WTC11 (cell line): ENCODE measurements around the gene DGKH. TPM values are rescaled to one million over a fixed set of nuclear protein-coding genes. Genes with fewer than 3 reads are reported as not detected.

Experiments used
- ATAC-seq: fragments of 200-7000 bp; cut with Tn5 transposase; 2 replicates; pipeline ENCODE4 v1.10.0; 2021; ENCODE audit warnings: mild to moderate bottlenecking, moderate library complexity
- CTCF ChIA-PET: fragments of 300-600 bp; sonication (Branson Sonifier 250); formaldehyde crosslinking; loops from one replicate; lab custom pipeline; 2021; ENCODE audit warnings: antibody characterized with exemption; lab: Charles Lee
- POLR2A ChIA-PET: fragments of 350-600 bp; sonication (Branson Sonifier 250); formaldehyde crosslinking; loops from one replicate; lab custom pipeline; 2021; ENCODE audit warnings: antibody characterized with exemption; lab: Charles Lee
- DNase-seq: peaks from one replicate; pipeline ENCODE4 v3.0.0; 2021; ENCODE audit warnings: low spot score
- H3K27ac Mint-ChIP-seq: 2 replicates; pipeline ENCODE4 v1.8.0; 2021; ENCODE audit warnings: mixed read lengths
- H3K27me3 Mint-ChIP-seq: 2 replicates; pipeline ENCODE4 v1.8.0; 2021; ENCODE audit warnings: low read depth, mild to moderate bottlenecking, moderate library complexity, mixed read lengths
- H3K36me3 Mint-ChIP-seq: 2 replicates; pipeline ENCODE4 v1.8.0; 2021; ENCODE audit warnings: mixed read lengths
- H3K4me1 Mint-ChIP-seq: 2 replicates; pipeline ENCODE4 v1.8.0; 2022; ENCODE audit warnings: mixed read lengths
- H3K4me3 Mint-ChIP-seq: 2 replicates; pipeline ENCODE4 v1.8.0; 2021; ENCODE audit warnings: mild to moderate bottlenecking, moderate library complexity, mixed read lengths
- H3K9me3 Mint-ChIP-seq: 2 replicates; pipeline ENCODE4 v1.8.0; 2021; ENCODE audit warnings: mixed read lengths
- ARID4B ChIP-seq: sonication (generic); formaldehyde crosslinking; IDR thresholded peaks from 2 replicates; pipeline ENCODE4 v1.8.0; 2023; ENCODE audit warnings: missing genetic modification reagents, mild to moderate bottlenecking, borderline replicate concordance
- CDX4 ChIP-seq: fragments of 250-450 bp; sonication (Bioruptor Pico); IDR thresholded peaks from 2 replicates; pipeline ENCODE4 v1.9.0; 2021; ENCODE audit warnings: moderate library complexity, mild to moderate bottlenecking, inconsistent platforms, borderline replicate concordance
- CTCF ChIP-seq: fragments of 200-600 bp; IDR thresholded peaks from 2 replicates; pipeline ENCODE4 v1.8.0; 2022; ENCODE audit warnings: antibody characterized with exemption
- ESRRA ChIP-seq: sonication (generic); formaldehyde crosslinking; IDR thresholded peaks from 2 replicates; pipeline ENCODE4 v1.8.1; 2022; ENCODE audit warnings: mild to moderate bottlenecking, missing genetic modification reagents, borderline replicate concordance
- FOXJ3 ChIP-seq: sonication (generic); formaldehyde crosslinking; IDR thresholded peaks from 2 replicates; pipeline ENCODE4 v1.9.0; 2021; ENCODE audit warnings: missing genetic modification reagents, mild to moderate bottlenecking, borderline replicate concordance
- JAZF1 ChIP-seq: fragments of 250-450 bp; sonication (Bioruptor Pico); IDR thresholded peaks from 2 replicates; pipeline ENCODE4 v1.9.0; 2021; ENCODE audit warnings: moderate library complexity, mild to moderate bottlenecking, inconsistent platforms
- JUN ChIP-seq: sonication (generic); formaldehyde crosslinking; IDR thresholded peaks from 2 replicates; pipeline ENCODE4 v1.8.0; 2023; ENCODE audit warnings: mild to moderate bottlenecking, missing genetic modification reagents
- MXD4 ChIP-seq: fragments of 250-450 bp; sonication (Bioruptor Pico); IDR thresholded peaks from 2 replicates; pipeline ENCODE4 v1.8.0; 2021; ENCODE audit warnings: mild to moderate bottlenecking, moderate library complexity, borderline replicate concordance
- NFE2L1 ChIP-seq: sonication (generic); formaldehyde crosslinking; IDR thresholded peaks from 2 replicates; pipeline ENCODE4 v1.8.1; 2023; ENCODE audit warnings: missing genetic modification reagents
- NR3C1 ChIP-seq: sonication (generic); formaldehyde crosslinking; conservative IDR thresholded peaks from 2 replicates; pipeline ENCODE4 v1.8.1; 2023; ENCODE audit warnings: low read depth, mild to moderate bottlenecking, missing genetic modification reagents
- RELA ChIP-seq: sonication (generic); formaldehyde crosslinking; IDR thresholded peaks from 2 replicates; pipeline ENCODE4 v1.8.1; 2022; ENCODE audit warnings: missing genetic modification reagents, mild to moderate bottlenecking, borderline replicate concordance
- SOX15 ChIP-seq: fragments of 250-450 bp; sonication (Bioruptor Pico); IDR thresholded peaks from 2 replicates; pipeline ENCODE4 v1.9.0; 2021; ENCODE audit warnings: mild to moderate bottlenecking
- TEAD4 ChIP-seq: sonication (generic); formaldehyde crosslinking; IDR thresholded peaks from 2 replicates; pipeline ENCODE4 v1.8.0; 2022; ENCODE audit warnings: mild to moderate bottlenecking, missing genetic modification reagents
- ZBTB21 ChIP-seq: sonication (generic); formaldehyde crosslinking; IDR thresholded peaks from 2 replicates; pipeline ENCODE4 v1.8.1; 2023; ENCODE audit warnings: mild to moderate bottlenecking, missing genetic modification reagents, borderline replicate concordance
- ZNF425 ChIP-seq: fragments of 250-450 bp; sonication (Bioruptor Pico); conservative IDR thresholded peaks from 2 replicates; pipeline ENCODE4 v1.9.0; 2021; ENCODE audit warnings: mild to moderate bottlenecking
- total RNA-seq: library from RNA; stranded (reverse); gene quantifications from 3 replicates; pipeline ENCODE4 v1.2.3, GENCODE V29; 2021

The DGKH gene
- total RNA-seq, 1 experiment from 2014 or later = 7.6 TPM

DNA sequence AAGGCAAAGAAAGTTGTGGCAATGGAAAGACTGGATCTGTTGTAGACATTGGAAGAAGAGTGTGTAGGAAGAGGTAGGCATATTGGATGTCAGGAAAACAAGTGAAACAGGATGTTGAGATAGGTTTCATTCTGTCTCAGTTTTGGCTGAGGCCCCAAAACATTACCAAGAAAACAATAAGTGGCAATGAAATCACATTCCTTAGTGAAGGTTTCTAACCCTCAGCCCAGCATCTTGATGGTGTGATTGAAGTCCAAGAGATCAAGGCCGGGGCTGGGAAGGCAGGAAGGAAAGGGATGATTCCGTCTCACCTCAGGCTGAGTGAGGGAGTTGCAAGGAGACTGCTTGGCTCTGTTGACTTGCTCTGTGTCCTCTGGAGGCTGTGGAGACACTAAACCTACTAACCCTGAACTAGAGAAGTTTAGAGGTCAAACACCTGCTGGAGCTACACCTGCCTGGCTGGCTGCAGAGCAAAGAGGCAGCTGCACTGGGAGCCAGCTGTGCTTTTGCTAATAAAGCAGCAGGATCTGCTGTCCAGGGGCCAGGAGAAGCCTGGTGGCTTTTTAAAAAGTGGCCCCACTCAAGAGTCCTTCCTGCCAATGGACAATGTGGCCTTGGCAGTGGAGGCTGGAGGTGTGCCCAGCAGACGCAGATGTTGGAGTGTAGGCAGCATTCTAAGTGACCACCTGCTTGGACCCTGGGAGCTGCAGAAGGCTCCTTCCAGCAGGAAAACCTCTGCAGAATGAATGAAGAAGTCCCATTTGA lies 53.6 kb downstream of the DGKH start:
- Mint-ChIP-seq H3K9me3 (peaks cover 10% of the 10 kb centered on the region), H3K36me3 (peaks cover 2% of the 10 kb centered on the region; the same call in 1 of the 2 replicates), H3K27ac (no peak overlapping the region), H3K4me3 (no peak overlapping the region), H3K27me3 (no peaks in the 10 kb centered on the region), H3K4me1 (peaks cover 7% of the 10 kb centered on the region)
- no peak for DNase-seq
- ChIA-PET POLR2A (interaction anchor here (0.7 kb wide), 1 partner anchor 613 kb away, joined by 4 read pairs; no protein-coding TSS in a partner anchor), CTCF (no interaction called here)
- no peak for ATAC-seq
- no peak for TF ChIP-seq CTCF
- TF ChIP-seq NFE2L1 = no peak
- TF ChIP-seq ESRRA (CRISPR knock-in tag) = no peak

DNA sequence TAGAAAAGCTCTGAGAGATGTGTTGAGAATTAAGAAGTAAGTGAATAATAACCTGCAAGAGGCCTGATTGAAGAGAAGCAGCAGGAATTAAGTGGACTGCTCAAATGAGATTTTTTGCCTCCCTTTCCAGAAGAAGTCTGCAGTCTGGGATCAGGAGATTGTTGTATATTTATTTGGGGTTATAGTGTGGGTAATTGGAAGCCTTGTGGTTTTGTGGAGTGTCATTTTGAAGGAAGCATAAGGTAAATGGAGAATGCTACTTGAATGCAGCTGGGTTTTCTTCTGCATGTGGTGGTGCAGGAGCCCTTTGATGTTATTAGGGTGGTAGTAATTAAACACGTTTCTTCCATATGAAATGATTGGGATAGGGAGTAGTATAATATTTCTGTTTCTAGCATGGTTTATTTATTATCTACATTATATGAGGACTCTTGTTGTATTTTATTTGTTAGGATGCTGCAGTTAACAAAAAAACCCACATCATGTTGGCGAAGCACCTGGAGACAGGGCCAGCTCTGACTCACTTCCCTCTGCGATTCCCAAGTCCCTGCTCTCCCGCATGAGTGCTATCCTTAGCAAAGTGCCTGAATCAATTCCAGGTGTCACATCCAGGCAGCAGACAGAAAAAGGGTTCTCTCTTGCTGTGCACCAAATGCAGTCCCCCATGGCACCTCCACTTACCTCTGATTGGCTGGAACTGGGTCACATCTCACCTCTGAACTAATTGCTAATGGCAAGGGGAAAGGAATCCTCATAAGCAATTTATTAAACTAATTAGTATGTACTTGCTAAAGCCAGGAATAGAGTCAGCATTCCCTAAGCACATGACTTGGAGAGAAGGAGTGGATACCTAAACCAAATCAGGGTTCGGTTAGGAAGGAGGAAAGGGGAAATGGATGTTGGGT lies 54.8 kb downstream of the DGKH start:
- POLR2A ChIA-PET = interaction anchor here (0.5 kb wide), 1 partner anchor 172 kb away, joined by 3 read pairs; no protein-coding TSS in a partner anchor
- no peak for DNase-seq
- CTCF ChIA-PET = no interaction called here
- Mint-ChIP-seq H3K4me1 (peaks cover 10% of the 10 kb centered on the region), H3K27me3 (no peaks in the 10 kb centered on the region), H3K4me3 (no peak overlapping the region), H3K27ac (no peak overlapping the region), H3K36me3 (peaks cover 2% of the 10 kb centered on the region; the same call in 1 of the 2 replicates), H3K9me3 (peaks cover 10% of the 10 kb centered on the region)
- TF ChIP-seq ZBTB21 (CRISPR knock-in tag) (no peak), NR3C1 (no peak), JUN (CRISPR knock-in tag) (no peak), JAZF1 (CRISPR knock-in tag) (no peak), SOX15 (CRISPR knock-in tag) (no peak), TEAD4 (CRISPR knock-in tag) (no peak), MXD4 (no peak), CDX4 (CRISPR knock-in tag) (no peak), RELA (CRISPR knock-in tag) (no peak), ZNF425 (no peak), NFE2L1 (no peak), ARID4B (CRISPR knock-in tag) (no peak), FOXJ3 (CRISPR knock-in tag) (no peak)
- ATAC-seq = no peak
